Left ventricle myocardium inferior (tissue), 1 donor: ENCODE data around the gene IL7R. TPM values are rescaled to one million over a fixed set of nuclear protein-coding genes. Genes with fewer than 3 reads are reported as not detected.

ENCODE experiments used
- DNase-seq: peaks from one replicate; pipeline ENCODE4 v3.0.0-alpha.2; 2020
- H3K27ac ChIP-seq: fragments of 200-600 bp; replicated peaks from 2 replicates; pipeline ENCODE4 v1.8.0; 2021
- H3K27me3 ChIP-seq: fragments of 200-600 bp; 2 replicates; pipeline ENCODE4 v1.8.0; 2021; ENCODE audit warnings: low read depth
- H3K36me3 ChIP-seq: fragments of 200-600 bp; 2 replicates; pipeline ENCODE4 v1.8.0; 2021
- H3K4me1 ChIP-seq: fragments of 200-600 bp; 2 replicates; pipeline ENCODE4 v1.8.0; 2021
- H3K4me3 ChIP-seq: fragments of 200-600 bp; 2 replicates; pipeline ENCODE4 v1.8.0; 2021; ENCODE audit warnings: mild to moderate bottlenecking, moderate library complexity
- H3K9me3 ChIP-seq: fragments of 200-600 bp; replicated peaks from 2 replicates; pipeline ENCODE4 v1.8.0; 2021
- intact Hi-C: fragments of 100-400 bp; cut with micrococcal nuclease; formaldehyde crosslinking; loops from one replicate; pipeline ENCODE4 v1.11.0; 2022
- total RNA-seq: library from RNA; stranded (reverse); fragmentation: NEBNext Ultra II Directional; extraction: Animal tissue kit (Norgen Biotek cat#: 25700); gene quantifications from one replicate; pipeline ENCODE4 v1.2.1, GENCODE V29; 2021
- TF ChIP-seq, protein P1 (sequence below): fragments of 200-600 bp; IDR thresholded peaks from 2 replicates; pipeline ENCODE4 v1.8.0; 2021; ENCODE audit warnings: antibody characterized with exemption, mild to moderate bottlenecking, borderline replicate concordance
- donor health status: DM: no; HTN: yes; CAD: no; lungs with severe emphysema.

Gene IL7R
- total RNA-seq, 1 donor from 2014 or later: 0.66 TPM

DNA sequence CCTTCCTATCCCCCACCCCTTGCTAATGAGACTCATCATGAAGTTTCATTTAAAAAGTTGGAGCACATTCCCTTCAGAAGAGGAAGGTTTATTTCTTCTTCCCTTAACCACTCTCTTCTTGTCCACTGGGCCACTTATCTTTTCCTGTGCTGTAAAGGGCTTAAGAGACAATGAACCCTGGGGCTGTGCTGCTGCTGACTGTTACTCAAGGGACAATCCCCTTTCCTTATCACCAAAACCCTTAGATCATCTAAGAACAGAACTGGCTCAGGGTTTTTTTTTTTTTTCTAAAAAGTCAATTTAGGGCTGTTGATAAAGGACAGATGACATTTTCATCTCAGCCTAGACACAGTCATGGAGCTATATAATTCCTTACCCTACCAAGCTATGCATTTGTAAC lies 52.1 kb downstream of the IL7R start:
- no peak overlapping the region for H3K27ac ChIP-seq

DNA sequence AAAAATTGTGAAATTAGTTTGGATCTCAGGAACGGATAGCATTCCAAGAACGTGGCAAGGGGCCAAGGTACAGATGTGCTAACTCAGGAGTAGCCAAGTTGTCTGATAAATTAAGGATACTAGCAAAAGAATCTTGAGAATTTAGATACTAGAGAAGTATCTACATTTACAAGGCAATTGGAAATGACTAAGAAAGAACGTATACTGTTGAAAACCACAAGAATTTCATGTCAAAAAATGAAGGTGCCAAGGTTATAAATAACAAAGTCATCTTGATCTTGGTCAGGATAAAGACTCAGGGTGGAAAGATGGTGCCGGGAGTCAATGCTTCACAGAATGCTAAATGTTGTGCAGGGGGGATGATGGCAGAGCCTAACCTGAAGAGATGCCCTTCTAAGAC lies 62.5 kb downstream of the IL7R start:
- H3K27ac ChIP-seq: no peak overlapping the region
- intact Hi-C loops: no loop called here
- no peaks in the 10 kb centered on the region for H3K4me1 ChIP-seq
- H3K27me3 ChIP-seq: peaks cover 46% of the 10 kb centered on the region
- no peak overlapping the region for H3K4me3 ChIP-seq
- peaks cover 11% of the 10 kb centered on the region for H3K9me3 ChIP-seq
- TF ChIP-seq, protein P1, sequence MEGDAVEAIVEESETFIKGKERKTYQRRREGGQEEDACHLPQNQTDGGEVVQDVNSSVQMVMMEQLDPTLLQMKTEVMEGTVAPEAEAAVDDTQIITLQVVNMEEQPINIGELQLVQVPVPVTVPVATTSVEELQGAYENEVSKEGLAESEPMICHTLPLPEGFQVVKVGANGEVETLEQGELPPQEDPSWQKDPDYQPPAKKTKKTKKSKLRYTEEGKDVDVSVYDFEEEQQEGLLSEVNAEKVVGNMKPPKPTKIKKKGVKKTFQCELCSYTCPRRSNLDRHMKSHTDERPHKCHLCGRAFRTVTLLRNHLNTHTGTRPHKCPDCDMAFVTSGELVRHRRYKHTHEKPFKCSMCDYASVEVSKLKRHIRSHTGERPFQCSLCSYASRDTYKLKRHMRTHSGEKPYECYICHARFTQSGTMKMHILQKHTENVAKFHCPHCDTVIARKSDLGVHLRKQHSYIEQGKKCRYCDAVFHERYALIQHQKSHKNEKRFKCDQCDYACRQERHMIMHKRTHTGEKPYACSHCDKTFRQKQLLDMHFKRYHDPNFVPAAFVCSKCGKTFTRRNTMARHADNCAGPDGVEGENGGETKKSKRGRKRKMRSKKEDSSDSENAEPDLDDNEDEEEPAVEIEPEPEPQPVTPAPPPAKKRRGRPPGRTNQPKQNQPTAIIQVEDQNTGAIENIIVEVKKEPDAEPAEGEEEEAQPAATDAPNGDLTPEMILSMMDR: no peak
- H3K36me3 ChIP-seq: no peaks in the 10 kb centered on the region
- no peak for DNase-seq

More for the DNA sequence above, 52.1 kb downstream of the IL7R start:
- H3K27me3 ChIP-seq: peaks cover 5% of the 10 kb centered on the region
- DNase-seq: no peak
- no peaks in the 10 kb centered on the region for H3K36me3 ChIP-seq
- TF ChIP-seq, protein P1: no peak
- no peak overlapping the region for H3K4me3 ChIP-seq
- no peaks in the 10 kb centered on the region for H3K4me1 ChIP-seq
- intact Hi-C loops: no loop called here
- H3K9me3 ChIP-seq: peaks cover 8% of the 10 kb centered on the region

DNA sequence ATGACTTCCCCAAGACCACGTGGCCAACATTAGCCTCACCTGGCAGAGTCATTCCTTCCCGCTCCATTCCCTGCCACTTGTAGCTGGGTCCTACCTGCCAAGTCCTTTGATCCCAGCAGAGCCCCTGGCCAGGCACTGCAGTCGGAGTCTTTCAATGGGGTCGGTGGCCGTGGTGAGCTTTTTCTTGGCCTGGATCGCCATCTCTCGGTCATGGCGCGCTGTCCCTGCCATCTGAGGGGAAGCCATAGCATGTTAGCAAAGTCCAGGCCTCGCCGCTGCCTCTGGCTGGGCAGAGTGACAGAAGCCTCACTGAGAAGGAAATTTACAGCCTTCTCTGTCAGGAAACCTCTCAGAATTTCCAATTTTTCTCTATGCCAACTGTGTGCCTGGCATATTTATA lies 64.2 kb downstream of the IL7R start:
- no peak overlapping the region for H3K27ac ChIP-seq
- no peaks in the 10 kb centered on the region for H3K4me1 ChIP-seq
- TF ChIP-seq, protein P1: no peak
- H3K4me3 ChIP-seq: no peak overlapping the region
- no peaks in the 10 kb centered on the region for H3K36me3 ChIP-seq
- peaks cover 63% of the 10 kb centered on the region for H3K27me3 ChIP-seq
- no peak for DNase-seq
- intact Hi-C loops: no loop called here
- H3K9me3 ChIP-seq: peaks cover 11% of the 10 kb centered on the region

DNA sequence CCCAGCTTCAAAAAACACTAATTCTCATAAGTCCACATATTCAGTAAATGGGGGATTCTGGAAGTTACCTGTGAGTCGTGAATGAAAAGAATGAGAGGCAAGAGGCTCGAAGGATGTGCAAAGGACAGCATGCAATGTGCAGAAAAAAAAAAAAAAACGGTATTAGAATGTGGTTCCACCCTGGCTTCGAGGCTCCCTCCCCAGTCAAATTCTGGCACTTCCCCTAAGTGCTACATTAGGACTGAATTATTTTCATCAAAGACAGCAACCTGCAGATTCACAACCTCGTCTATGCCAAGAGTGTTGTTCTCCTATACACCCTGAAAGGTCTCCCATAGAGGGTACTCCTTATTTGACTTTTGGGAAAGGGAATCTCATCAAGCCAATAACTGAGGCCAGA lies 65.2 kb downstream of the IL7R start:
- H3K27me3 ChIP-seq: peaks cover 74% of the 10 kb centered on the region
- TF ChIP-seq, protein P1: no peak
- intact Hi-C loops: no loop called here
- H3K27ac ChIP-seq: no peak overlapping the region
- no peak for DNase-seq
- no peaks in the 10 kb centered on the region for H3K36me3 ChIP-seq
- H3K4me1 ChIP-seq: peaks cover 4% of the 10 kb centered on the region
- no peak overlapping the region for H3K4me3 ChIP-seq
- H3K9me3 ChIP-seq: peaks cover 9% of the 10 kb centered on the region

DNA sequence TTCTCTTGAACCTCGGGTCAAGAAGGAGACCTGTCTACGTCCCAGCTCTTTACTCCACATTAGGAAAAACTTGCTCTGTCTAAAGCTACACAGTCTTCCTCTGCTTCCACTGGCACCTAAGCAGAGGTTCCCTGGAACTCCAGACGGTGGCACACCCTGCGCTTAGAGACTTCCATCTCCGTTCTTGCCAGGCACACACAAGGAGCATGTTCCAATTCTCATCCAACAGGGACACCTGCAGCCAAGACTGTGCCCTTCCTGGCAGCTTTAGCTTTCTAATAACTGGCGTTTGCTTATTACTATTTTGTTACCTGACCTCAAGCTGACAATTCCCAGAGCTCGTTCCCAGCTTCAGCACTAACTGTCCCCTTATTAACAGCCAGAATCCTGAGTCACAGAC lies 65.8 kb downstream of the IL7R start:
- intact Hi-C loops: no loop called here
- Histone ChIP-seq H3K36me3 (no peaks in the 10 kb centered on the region), H3K4me3 (no peak overlapping the region), H3K27ac (no peak overlapping the region), H3K9me3 (peaks cover 8% of the 10 kb centered on the region), H3K27me3 (peaks cover 78% of the 10 kb centered on the region), H3K4me1 (peaks cover 4% of the 10 kb centered on the region)
- DNase-seq: no peak
- TF ChIP-seq, protein P1: no peak
